Upper lobe of right lung (tissue), 1 donor: ENCODE measurements around the gene B4GALT4. TPM values are rescaled to one million over a fixed set of nuclear protein-coding genes. Genes with fewer than 3 reads are reported as not detected.
A peak's percentile ranks its signal among the peaks of the same experiment; 100 is the strongest.

ENCODE experiments used
- ATAC-seq: fragments of 200-7000 bp; cut with Tn5 transposase; one replicate; pipeline ENCODE4 v1.9.1; 2020; ENCODE audit warnings: mild to moderate bottlenecking, moderate library complexity
- DNase-seq: peaks from one replicate; pipeline ENCODE4 v3.0.0-alpha.2; 2020
- H3K27ac ChIP-seq: fragments of 200-600 bp; one replicate; pipeline ENCODE4 v1.8.0; 2022
- H3K27me3 ChIP-seq: fragments of 200-600 bp; one replicate; pipeline ENCODE4 v1.8.0; 2022; ENCODE audit warnings: mild to moderate bottlenecking
- H3K36me3 ChIP-seq: fragments of 200-600 bp; one replicate; pipeline ENCODE4 v1.8.0; 2022
- H3K4me1 ChIP-seq: fragments of 200-600 bp; one replicate; pipeline ENCODE4 v1.8.0; 2022
- H3K4me3 ChIP-seq: fragments of 200-600 bp; one replicate; pipeline ENCODE4 v1.8.0; 2022; ENCODE audit warnings: mild to moderate bottlenecking
- H3K9me3 ChIP-seq: fragments of 200-600 bp; one replicate; pipeline ENCODE4 v1.8.0; 2022
- intact Hi-C: fragments of 100-400 bp; cut with DNase I; formaldehyde crosslinking; loops from one replicate; pipeline ENCODE4 v1.11.0; 2022
- total RNA-seq: library from RNA; stranded (reverse); fragmentation: NEBNext Ultra II Directional; extraction: Animal tissue kit (Norgen Biotek cat#: 25700); gene quantifications from one replicate; pipeline ENCODE4 v1.2.1, GENCODE V29; 2021
- TF ChIP-seq, protein P1 (sequence below): fragments of 200-600 bp; IDR thresholded peaks from one replicate; pipeline ENCODE4 v1.8.0; 2022; ENCODE audit warnings: antibody characterized with exemption
- donor health status: DM: no; HTN: yes; CAD: no; lungs with severe emphysema.

B4GALT4 gene
- total RNA-seq, 1 donor from 2014 or later, result 15.8 TPM

DNA sequence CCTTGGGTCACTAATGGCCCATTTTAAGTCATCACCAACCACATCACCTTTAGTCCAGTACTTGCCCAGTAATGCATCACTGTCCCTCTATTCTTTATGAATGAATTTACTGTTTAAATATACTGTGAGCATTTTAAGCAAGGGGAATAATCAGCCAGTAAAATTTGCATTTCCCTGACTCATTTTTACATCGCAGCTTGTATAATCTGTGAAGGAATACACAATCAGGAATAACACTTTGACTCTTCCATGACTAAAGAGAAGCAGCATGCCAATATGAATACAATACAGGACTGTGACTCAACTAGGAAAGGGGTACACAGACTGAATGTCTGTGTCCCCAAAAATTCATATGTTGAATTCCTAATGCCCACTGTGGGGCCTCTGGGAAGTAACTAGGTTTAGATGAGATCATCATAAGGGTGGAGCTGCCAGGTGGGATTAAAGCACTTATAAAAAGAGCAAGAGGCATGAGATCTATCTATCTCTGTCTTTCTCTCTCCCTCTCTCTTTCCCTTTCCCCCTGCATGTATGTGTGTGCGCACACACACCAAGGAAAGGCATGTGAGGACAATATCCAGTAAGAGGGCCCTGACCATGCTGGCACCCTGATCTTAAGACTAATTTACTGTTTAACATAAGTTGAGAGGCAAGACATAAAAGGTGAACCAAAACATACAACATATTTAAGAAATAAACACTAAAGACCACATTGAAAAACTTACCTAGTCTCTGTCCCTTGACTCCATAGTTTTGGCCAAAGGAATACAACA is 12.1 kb downstream of the B4GALT4 start:
- Histone ChIP-seq H3K4me3 (no peak overlapping the region), H3K27me3 (no peaks in the 10 kb centered on the region), H3K4me1 (no peaks in the 10 kb centered on the region), H3K36me3 (peaks cover 69% of the 10 kb centered on the region), H3K27ac (no peak overlapping the region), H3K9me3 (no peaks in the 10 kb centered on the region)
- DNase-seq, result no peak
- intact Hi-C loops, result no loop called here
- ATAC-seq, result no peak
- TF ChIP-seq, protein P1, sequence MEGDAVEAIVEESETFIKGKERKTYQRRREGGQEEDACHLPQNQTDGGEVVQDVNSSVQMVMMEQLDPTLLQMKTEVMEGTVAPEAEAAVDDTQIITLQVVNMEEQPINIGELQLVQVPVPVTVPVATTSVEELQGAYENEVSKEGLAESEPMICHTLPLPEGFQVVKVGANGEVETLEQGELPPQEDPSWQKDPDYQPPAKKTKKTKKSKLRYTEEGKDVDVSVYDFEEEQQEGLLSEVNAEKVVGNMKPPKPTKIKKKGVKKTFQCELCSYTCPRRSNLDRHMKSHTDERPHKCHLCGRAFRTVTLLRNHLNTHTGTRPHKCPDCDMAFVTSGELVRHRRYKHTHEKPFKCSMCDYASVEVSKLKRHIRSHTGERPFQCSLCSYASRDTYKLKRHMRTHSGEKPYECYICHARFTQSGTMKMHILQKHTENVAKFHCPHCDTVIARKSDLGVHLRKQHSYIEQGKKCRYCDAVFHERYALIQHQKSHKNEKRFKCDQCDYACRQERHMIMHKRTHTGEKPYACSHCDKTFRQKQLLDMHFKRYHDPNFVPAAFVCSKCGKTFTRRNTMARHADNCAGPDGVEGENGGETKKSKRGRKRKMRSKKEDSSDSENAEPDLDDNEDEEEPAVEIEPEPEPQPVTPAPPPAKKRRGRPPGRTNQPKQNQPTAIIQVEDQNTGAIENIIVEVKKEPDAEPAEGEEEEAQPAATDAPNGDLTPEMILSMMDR, result no peak

DNA sequence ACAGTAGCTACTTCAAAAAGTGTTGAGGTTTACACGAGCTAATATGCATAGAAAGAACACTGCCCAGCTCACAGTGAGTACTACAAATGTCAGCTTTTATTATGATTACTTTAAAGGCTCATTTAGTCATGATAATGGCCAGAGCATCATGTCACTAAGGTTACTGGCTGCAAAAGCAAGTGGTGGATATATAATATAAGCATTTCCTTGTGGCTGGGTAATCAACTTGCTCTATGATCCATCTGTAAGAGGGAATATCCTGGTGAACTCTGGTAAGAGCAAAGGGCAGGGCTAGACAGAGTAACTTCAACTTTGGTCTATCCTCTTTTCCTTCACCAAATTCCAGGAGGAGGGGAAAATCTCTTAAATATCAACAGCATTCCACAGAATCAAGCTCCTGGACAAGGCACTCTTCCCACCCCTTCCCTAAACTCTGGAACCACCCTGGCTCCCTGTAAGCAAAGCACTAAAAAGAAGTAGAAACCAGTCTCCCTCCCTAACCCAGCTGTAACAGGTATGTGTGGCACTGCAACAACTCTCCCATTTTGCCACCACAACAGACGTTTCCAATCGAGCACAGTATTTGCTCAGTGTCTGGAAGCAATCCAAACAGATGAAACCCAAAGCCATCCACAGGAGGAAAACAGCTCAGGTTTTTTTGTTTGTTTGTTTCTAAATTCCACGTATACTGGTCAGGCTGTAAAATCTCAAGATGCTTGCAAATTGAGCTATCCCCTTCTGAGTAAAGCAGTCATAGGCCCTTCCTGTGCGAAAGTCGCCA is 13.4 kb downstream of the B4GALT4 start:
- H3K4me3 ChIP-seq, result no peak overlapping the region
- intact Hi-C loops, result no loop called here
- H3K4me1 ChIP-seq, result no peaks in the 10 kb centered on the region
- H3K9me3 ChIP-seq, result no peaks in the 10 kb centered on the region
- ATAC-seq, result no peak
- no peaks in the 10 kb centered on the region for H3K27me3 ChIP-seq
- peaks cover 74% of the 10 kb centered on the region for H3K36me3 ChIP-seq
- TF ChIP-seq, protein P1, result no peak
- H3K27ac ChIP-seq, result no peak overlapping the region
- no peak for DNase-seq

DNA sequence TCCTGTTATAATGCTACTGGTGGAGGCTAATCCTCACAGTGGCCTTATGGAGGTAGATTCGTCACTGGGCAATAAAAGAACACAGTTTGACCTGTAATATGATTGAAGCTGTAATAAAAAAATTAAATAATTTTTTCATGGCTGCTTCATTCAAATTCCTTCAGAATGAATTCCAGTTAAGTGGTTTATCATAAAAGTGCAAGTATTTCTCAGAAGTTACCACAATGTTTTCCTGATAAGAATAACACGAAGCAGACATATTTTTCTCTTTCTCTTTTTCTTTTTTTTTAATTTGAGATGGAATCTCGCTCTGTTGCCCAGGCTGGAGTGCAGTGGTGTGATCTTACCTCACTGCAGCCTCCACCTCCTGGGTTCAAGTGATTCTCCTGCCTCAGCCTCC is 15.6 kb downstream of the B4GALT4 start:
- H3K27me3 ChIP-seq, result no peaks in the 10 kb centered on the region
- H3K4me1 ChIP-seq, result no peaks in the 10 kb centered on the region
- ATAC-seq (no peak), DNase-seq (no peak)
- TF ChIP-seq, protein P1, result no peak
- no peak overlapping the region for H3K27ac ChIP-seq
- H3K9me3 ChIP-seq, result no peaks in the 10 kb centered on the region
- H3K36me3 ChIP-seq, result peaks cover 75% of the 10 kb centered on the region
- intact Hi-C loops, result no loop called here
- no peak overlapping the region for H3K4me3 ChIP-seq

DNA sequence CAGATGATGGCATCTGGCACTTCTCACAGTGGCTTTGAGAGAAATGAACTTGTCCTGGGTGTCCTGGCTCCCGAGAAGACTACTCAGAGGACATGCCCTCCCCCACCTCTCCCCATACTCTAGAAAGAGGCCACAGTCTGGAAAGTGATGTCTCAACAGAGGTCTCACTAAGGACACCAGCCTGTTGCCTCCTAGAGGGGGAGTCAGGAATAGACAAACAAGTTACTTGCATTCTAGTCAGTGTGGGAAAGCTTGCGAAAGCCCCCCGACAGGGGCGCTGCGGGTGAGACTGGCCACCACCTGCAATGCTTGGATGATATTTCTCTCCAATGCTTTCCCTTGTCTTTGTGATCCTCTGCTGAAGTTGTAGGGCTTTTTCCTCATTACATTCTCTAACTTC is 17.2 kb downstream of the B4GALT4 start:
- intact Hi-C loops, result no loop called here
- H3K4me3 ChIP-seq, result no peak overlapping the region
- H3K4me1 ChIP-seq, result no peaks in the 10 kb centered on the region
- TF ChIP-seq, protein P1, result no peak
- H3K27me3 ChIP-seq, result no peaks in the 10 kb centered on the region
- no peak for ATAC-seq
- DNase-seq, result no peak
- H3K9me3 ChIP-seq, result no peaks in the 10 kb centered on the region
- H3K36me3 ChIP-seq, result peaks cover 75% of the 10 kb centered on the region
- H3K27ac ChIP-seq, result no peak overlapping the region

DNA sequence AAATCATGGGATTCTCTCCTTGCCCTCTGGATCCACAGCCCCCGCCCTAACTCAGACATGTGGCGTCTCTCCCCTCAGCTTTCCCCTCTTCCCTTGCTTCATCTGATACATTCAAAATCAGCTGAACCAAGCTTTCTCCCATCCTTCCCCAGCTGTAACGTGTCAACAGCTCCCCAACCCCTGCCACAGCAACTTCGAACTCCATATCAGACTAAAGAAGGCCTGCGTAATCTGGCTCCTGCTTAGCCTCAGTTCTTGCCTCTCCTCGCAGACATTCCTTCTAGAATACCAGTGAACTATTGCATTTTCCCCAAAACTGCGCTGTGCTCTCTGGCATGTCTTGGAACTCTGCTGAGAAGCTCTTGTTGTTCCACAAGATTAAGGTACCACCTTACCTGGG is 18.3 kb downstream of the B4GALT4 start:
- Histone ChIP-seq H3K27ac (peak overlapping the region; percentile 31), H3K4me1 (no peaks in the 10 kb centered on the region), H3K9me3 (no peaks in the 10 kb centered on the region), H3K27me3 (no peaks in the 10 kb centered on the region), H3K36me3 (peaks cover 75% of the 10 kb centered on the region), H3K4me3 (no peak overlapping the region)
- ATAC-seq, result peak; percentile 51
- DNase-seq, result no peak
- intact Hi-C loops, result no loop called here
- TF ChIP-seq, protein P1, result no peak
